Gastrocnemius medialis (tissue), 4 donors: ENCODE measurements around the gene ITCH. TPM values are rescaled to one million over a fixed set of nuclear protein-coding genes. Genes with fewer than 3 reads are reported as not detected.
"Not testable (repeated sequence)": the region's sequence is repeated elsewhere in the genome, so short reads cannot be mapped to it uniquely, and the experiment has no call there.

Source experiments
- ATAC-seq, 2 donors: fragments of 150-250 bp; one replicate each; pipeline ENCODE4 v1.9.1; 2016
- DNase-seq, 2 donors: peaks; one replicate each; pipeline ENCODE4 v3.0.0-alpha.2; 2019
- H3K27ac ChIP-seq, 4 donors: fragments of 200-600 bp; sonication (generic); 1 replicate in 1 of 4; 2 replicates in 3 of 4; pipeline ENCODE4 v1.5.1; 2016 to 2018; ENCODE audit warnings: mild to moderate bottlenecking in 2 of 4, moderate library complexity in 1 of 4
- H3K27me3 ChIP-seq, 3 donors: fragments of 200-600 bp; sonication (generic) in 2 of 3; 1 replicate in 1 of 3; 2 replicates in 2 of 3; pipeline versions ENCODE4 v1.5.1 to v1.6.0; 2016 to 2019; ENCODE audit warnings: mild to moderate bottlenecking in 1 of 3, moderate library complexity in 1 of 3
- H3K36me3 ChIP-seq, 2 donors: fragments of 200-600 bp; sonication (generic) in 1 of 2; one replicate each; pipeline ENCODE4 v1.5.1; 2017 to 2018
- H3K4me1 ChIP-seq, 2 donors: fragments of 200-600 bp; sonication (generic) in 1 of 2; one replicate each; pipeline ENCODE4 v1.5.1; 2016 to 2017; ENCODE audit warnings: mild to moderate bottlenecking in 2 of 2
- H3K4me3 ChIP-seq, 4 donors: fragments of 200-600 bp; sonication (generic) in 3 of 4; 1 replicate in 1 of 4; 2 replicates in 3 of 4; pipeline ENCODE4 v1.5.1; 2016 to 2019; ENCODE audit warnings: mild to moderate bottlenecking in 2 of 4
- H3K9me3 ChIP-seq, 3 donors: fragments of 200-600 bp; sonication (generic) in 2 of 3; 1 replicate in 1 of 3; 2 replicates in 2 of 3; pipeline ENCODE4 v1.5.1; 2016 to 2019
- POLR2A ChIP-seq, 2 donors: fragments of 450-650 bp; IDR thresholded peaks; one replicate each; pipeline ENCODE4 v1.6.1; 2017; ENCODE audit warnings: antibody characterized with exemption in 2 of 2, mild to moderate bottlenecking in 2 of 2, moderate library complexity in 2 of 2
- in situ Hi-C, 4 donors: fragments of 200-750 bp; cut with MboI; loops; one replicate each; pipeline versions ENCODE4 v1.15.0 to v1.8.0; 2017; ENCODE audit warnings: low sequenced_read_pairs in 4 of 4
- intact Hi-C: fragments of 100-400 bp; cut with DNase I; formaldehyde crosslinking; loops from one replicate; pipeline ENCODE4 v1.15.1; 2023; ENCODE audit warnings: low total_unique reads
- total RNA-seq, 4 donors: library from RNA; depleted of rRNA; stranded (reverse); fragments of >200 nt; gene quantifications; one replicate each; pipeline versions ENCODE4 v1.1.0 to v1.2.3, GENCODE V29; 2016
- TF ChIP-seq, protein P1 (sequence below), 5 experiments: fragments of 450-650 bp in 3 of 5; fragments of 200-600 bp in 2 of 5; sonication (generic) in 2 of 5; IDR thresholded peaks in 4 of 5; conservative IDR thresholded peaks in 1 of 5; 1 replicate in 4 of 5; 2 replicates in 1 of 5; pipeline ENCODE4 v1.5.1; 2016 to 2019; ENCODE audit warnings: antibody characterized with exemption in 5 of 5, mild to moderate bottlenecking in 3 of 5, moderate library complexity in 3 of 5

The ITCH gene
- total RNA-seq, 4 donors from 2014 or later: 32.9 to 55.2 (median 52.0) TPM

DNA sequence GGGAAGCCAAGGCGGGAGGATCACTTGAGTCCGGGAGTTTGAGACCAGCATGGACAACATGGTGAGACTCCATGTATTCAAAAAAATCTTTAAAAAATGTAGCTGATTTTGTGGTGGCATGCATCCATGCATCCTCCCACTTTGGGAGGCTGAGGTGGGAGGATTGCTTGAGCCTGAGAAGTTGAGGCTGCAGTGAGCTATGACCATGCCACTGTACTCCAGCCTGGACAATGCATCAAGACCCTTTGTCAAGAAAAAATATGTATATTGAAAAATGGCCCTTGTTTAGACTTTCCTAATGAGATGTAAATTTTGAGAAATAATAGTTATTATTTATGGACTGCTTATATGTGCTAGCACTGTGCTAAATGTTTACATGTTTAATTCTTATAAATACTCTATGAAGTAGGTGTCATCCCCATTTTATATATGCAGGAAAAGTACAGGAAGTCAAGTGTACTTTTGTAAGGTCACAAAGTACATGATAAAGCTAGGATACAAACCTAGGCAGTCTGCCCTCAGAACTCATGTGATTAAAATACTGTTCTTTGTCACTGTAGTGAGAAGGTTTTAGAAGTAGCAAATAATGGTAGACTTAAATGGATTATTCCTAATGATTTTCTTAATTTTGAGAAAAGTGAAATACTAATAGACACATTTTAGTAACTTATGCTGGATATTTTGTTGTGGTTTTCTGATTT lies 58.8 kb downstream of the ITCH start:
- no peak for TF ChIP-seq POLR2A (IDR thresholded peaks at IDR 0.05)
- TF ChIP-seq, protein P1, sequence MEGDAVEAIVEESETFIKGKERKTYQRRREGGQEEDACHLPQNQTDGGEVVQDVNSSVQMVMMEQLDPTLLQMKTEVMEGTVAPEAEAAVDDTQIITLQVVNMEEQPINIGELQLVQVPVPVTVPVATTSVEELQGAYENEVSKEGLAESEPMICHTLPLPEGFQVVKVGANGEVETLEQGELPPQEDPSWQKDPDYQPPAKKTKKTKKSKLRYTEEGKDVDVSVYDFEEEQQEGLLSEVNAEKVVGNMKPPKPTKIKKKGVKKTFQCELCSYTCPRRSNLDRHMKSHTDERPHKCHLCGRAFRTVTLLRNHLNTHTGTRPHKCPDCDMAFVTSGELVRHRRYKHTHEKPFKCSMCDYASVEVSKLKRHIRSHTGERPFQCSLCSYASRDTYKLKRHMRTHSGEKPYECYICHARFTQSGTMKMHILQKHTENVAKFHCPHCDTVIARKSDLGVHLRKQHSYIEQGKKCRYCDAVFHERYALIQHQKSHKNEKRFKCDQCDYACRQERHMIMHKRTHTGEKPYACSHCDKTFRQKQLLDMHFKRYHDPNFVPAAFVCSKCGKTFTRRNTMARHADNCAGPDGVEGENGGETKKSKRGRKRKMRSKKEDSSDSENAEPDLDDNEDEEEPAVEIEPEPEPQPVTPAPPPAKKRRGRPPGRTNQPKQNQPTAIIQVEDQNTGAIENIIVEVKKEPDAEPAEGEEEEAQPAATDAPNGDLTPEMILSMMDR (IDR thresholded peaks at IDR 0.05 in 4 of 5, conservative IDR thresholded peaks at IDR 0.05 in 1 of 5): no peak
- Histone ChIP-seq H3K27me3 (no peaks in the 10 kb centered on the region), H3K4me1 (peaks cover 0 to 3% of the 10 kb centered on the region in 2 donors), H3K9me3 (no peaks in the 10 kb centered on the region), H3K27ac (no peak overlapping the region), H3K36me3 (peaks cover 0 to 52% of the 10 kb centered on the region in 2 donors), H3K4me3 (no peak overlapping the region)
- DNase-seq (no peak), ATAC-seq (no peak)
- in situ Hi-C loops (no loop called here), intact Hi-C loops (no loop called here)

DNA sequence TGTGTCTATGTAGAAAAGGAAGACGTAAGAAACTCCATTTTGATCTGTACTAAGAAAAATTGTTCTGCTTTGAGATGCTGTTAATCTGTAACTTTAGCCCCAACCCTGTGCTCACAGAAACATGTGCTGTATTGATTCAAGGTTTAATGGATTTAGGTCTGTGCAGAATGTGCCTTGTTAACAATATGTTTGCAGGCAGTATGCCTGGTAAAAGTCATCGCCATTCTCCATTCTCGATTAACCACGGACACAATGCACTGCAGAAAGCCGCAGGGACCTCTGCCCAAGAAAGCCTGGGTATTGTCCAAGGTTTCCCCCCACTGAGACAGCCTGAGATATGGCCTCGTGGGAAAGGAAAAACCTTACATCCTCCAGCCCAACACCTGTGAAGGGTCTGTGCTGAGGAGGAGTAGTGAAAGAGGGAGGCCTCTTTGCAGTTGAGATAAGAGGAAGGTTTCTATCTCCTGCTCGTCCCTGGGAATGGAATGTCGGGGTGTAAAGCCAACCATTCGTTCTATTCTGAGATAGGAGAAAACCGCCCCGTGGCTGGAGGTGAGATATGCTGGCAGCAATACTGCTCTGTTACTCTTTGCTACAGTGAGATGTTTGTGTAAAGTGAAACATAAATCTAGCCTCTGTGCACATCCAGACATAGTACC lies 62.1 kb downstream of the ITCH start:
- H3K27me3 ChIP-seq, intact Hi-C loops, H3K27ac ChIP-seq, H3K4me1 ChIP-seq, DNase-seq, H3K9me3 ChIP-seq, ATAC-seq, H3K4me3 ChIP-seq, in situ Hi-C loops: not testable (repeated sequence)
- peaks cover 0 to 37% of the 10 kb centered on the region in 2 donors for H3K36me3 ChIP-seq

DNA sequence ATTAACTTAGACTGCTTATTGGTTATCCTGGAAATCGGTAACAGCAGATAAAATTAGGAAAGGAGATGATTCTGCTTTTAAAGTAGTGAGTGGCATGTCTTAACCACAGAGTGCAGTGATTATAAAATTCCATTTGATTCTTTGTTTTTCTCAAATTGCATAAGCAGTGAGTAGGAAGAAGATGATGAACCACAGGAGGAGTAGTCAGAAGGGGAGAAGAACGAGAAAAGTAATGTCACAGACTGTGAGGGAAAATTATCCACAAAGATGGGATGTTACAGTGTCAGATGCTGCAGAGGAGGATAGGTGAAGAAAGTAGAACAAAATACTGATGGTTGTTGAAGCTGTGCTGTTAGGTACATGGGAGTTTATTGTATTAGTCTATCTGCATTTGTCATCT lies 63.0 kb downstream of the ITCH start:
- in situ Hi-C loops (no loop called here), intact Hi-C loops (no loop called here)
- TF ChIP-seq, protein P1 (IDR thresholded peaks at IDR 0.05 in 4 of 5, conservative IDR thresholded peaks at IDR 0.05 in 1 of 5): no peak
- TF ChIP-seq POLR2A (IDR thresholded peaks at IDR 0.05): no peak
- Histone ChIP-seq H3K27me3 (no peaks in the 10 kb centered on the region), H3K9me3 (no peaks in the 10 kb centered on the region), H3K4me3 (no peak overlapping the region), H3K4me1 (peaks cover 0 to 3% of the 10 kb centered on the region in 2 donors), H3K36me3 (peaks cover 0 to 36% of the 10 kb centered on the region in 2 donors), H3K27ac (no peak overlapping the region)
- ATAC-seq (no peak), DNase-seq (no peak)

DNA sequence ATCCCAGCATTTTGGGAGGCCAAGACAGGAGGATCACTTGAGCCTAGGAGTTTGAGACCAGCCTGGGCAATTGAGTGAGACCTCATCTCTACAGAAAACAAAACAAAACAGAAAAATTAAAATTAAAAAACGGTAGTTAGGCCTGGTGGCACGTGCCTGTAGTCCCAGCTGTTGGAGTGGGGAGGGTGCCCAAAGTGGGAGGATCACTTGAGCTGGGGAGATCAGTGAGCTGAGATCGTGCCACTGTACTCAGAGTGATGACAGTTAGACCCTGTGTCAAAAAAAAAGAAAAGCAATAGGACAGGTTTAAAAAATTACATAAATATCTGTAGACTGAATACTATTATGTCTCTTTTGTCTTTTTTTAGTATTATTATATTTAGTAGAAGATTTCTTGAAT lies 64.3 kb downstream of the ITCH start:
- Histone ChIP-seq H3K36me3 (peaks cover 0 to 23% of the 10 kb centered on the region in 2 donors), H3K4me1 (peaks cover 0 to 3% of the 10 kb centered on the region in 2 donors), H3K4me3 (no peak overlapping the region), H3K27ac (no peak overlapping the region), H3K27me3 (no peaks in the 10 kb centered on the region), H3K9me3 (no peaks in the 10 kb centered on the region)
- DNase-seq: no peak
- intact Hi-C loops: no loop called here
- TF ChIP-seq, protein P1 (IDR thresholded peaks at IDR 0.05 in 4 of 5, conservative IDR thresholded peaks at IDR 0.05 in 1 of 5): no peak
- no peak for TF ChIP-seq POLR2A (IDR thresholded peaks at IDR 0.05)
- in situ Hi-C loops: no loop called here
- no peak for ATAC-seq

DNA sequence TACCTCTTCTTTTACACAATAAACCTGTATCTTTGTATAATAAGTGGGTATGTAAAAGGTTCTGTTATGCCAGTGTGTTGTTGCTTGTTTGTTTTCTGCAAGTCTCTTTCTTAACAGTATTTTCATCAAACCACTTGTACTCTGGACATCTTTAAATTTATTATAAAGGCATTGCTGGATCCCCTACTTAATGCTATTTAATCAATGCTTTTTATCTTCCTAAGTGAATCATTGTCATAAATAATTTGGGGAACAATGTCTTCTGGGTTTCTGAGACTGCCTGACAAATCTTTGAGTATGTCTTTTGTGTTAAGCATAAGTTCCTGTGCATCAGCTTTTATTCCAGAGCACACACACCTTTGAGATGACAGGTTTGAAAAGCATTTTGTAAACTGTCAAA lies 64.7 kb downstream of the ITCH start:
- Histone ChIP-seq H3K9me3 (no peaks in the 10 kb centered on the region), H3K36me3 (peaks cover 0 to 18% of the 10 kb centered on the region in 2 donors), H3K4me3 (no peak overlapping the region), H3K4me1 (peaks cover 0 to 3% of the 10 kb centered on the region in 2 donors), H3K27ac (no peak overlapping the region), H3K27me3 (no peaks in the 10 kb centered on the region)
- in situ Hi-C loops (no loop called here), intact Hi-C loops (no loop called here)
- no peak for DNase-seq
- no peak for ATAC-seq
- TF ChIP-seq, protein P1 (IDR thresholded peaks at IDR 0.05 in 4 of 5, conservative IDR thresholded peaks at IDR 0.05 in 1 of 5): no peak
- TF ChIP-seq POLR2A (IDR thresholded peaks at IDR 0.05): no peak
